ENCODE measurements around the gene HMX2.
"Not testable (repeated sequence)": the region's sequence is repeated elsewhere in the genome, so short reads cannot be mapped to it uniquely, and the experiment has no call there.

HMX2 gene

GRCh38 chr10:123153486-123154091 lies 5.7 kb downstream of the HMX2 start:
- no peak for DNase-seq

GRCh38 chr10:123154092-123154710 lies 6.3 kb downstream of the HMX2 start, which contains the start of gene BUB3:
BUB3 (plus strand) TSS chr10:123154402; CDS start chr10:123154918, 516 bp downstream.
- DNase-seq: peak; percentile 98

- DNase-seq: peak; percentile 18 to 57
Measured at GRCh38 chr10:123154711-123155505, 7.0 kb downstream of the HMX2 start.

GRCh38 chr10:123156078-123156477 lies 8.1 kb downstream of the HMX2 start:
- DNase-seq: no peak

GRCh38 chr10:123157210-123157609 lies 9.3 kb downstream of the HMX2 start:
- DNase-seq: peak; percentile 26 to 41

GRCh38 chr10:123158682-123159081 lies 10.7 kb downstream of the HMX2 start:
- no peak for DNase-seq

- DNase-seq: no peak
Measured at GRCh38 chr10:123160311-123160980, 12.5 kb downstream of the HMX2 start.

GRCh38 chr10:123164319-123164718 lies 16.4 kb downstream of the HMX2 start:
- no peak for DNase-seq

GRCh38 chr10:123165445-123166072 lies 17.6 kb downstream of the HMX2 start:
- no peak for DNase-seq

- DNase-seq: no peak
Measured at GRCh38 chr10:123166618-123167017, 18.7 kb downstream of the HMX2 start.

- DNase-seq: no peak
Measured at GRCh38 chr10:123170961-123171360, 23.0 kb downstream of the HMX2 start.

GRCh38 chr10:123171616-123172015 lies 23.7 kb downstream of the HMX2 start:
- not testable (repeated sequence) for DNase-seq

- DNase-seq: no peak
Measured at GRCh38 chr10:123175389-123176387, 27.8 kb downstream of the HMX2 start.

- DNase-seq: not testable (repeated sequence)
Measured at GRCh38 chr10:123178390-123178789, 30.5 kb downstream of the HMX2 start.

- DNase-seq: no peak
Measured at GRCh38 chr10:123180101-123181090, 32.5 kb downstream of the HMX2 start.

- DNase-seq: no peak
Measured at GRCh38 chr10:123183724-123184123, 35.8 kb downstream of the HMX2 start.

- no peak for DNase-seq
Measured at GRCh38 chr10:123187781-123188180, 39.8 kb downstream of the HMX2 start.

GRCh38 chr10:123191886-123192285 lies 44.0 kb downstream of the HMX2 start:
- no peak for DNase-seq

- DNase-seq: no peak
Measured at GRCh38 chr10:123194056-123194455, 46.1 kb downstream of the HMX2 start.
